Prostate gland (tissue), 2 donors: ENCODE data around the gene VARS2.

Experiments
- CTCF ChIP-seq, 4 experiments: fragments of 200-600 bp in 2 of 4; fragments of 450-650 bp in 2 of 4; sonication (generic) in 2 of 4; IDR thresholded peaks; 1 replicate in 3 of 4; 2 replicates in 1 of 4; pipeline ENCODE4 v1.5.1; 2016 to 2019; ENCODE audit warnings: antibody characterized with exemption in 4 of 4, mild to moderate bottlenecking in 2 of 4, moderate library complexity in 2 of 4
- POLR2A ChIP-seq: fragments of 450-650 bp; IDR thresholded peaks from one replicate; pipeline ENCODE4 v1.6.1; 2016; ENCODE audit warnings: antibody characterized with exemption, mild to moderate bottlenecking
- POLR2AphosphoS5 ChIP-seq: sonication (generic); formaldehyde crosslinking; IDR thresholded peaks from one replicate; pipeline ENCODE4 v1.6.1; 2017; ENCODE audit warnings: antibody characterized with exemption

GRCh38 chr6:30960907-30961673, 47.1 kb downstream of the VARS2 start:
- no peak for TF ChIP-seq POLR2A
- no peak for TF ChIP-seq CTCF (IDR thresholded peaks at IDR 0.05)
- no peak for TF ChIP-seq POLR2AphosphoS5
